HuH-7 (cell line): ENCODE data around the gene GASK1A.

Source experiments
- DNase-seq: peaks from one replicate; pipeline ENCODE4 v3.0.0; 2011; ENCODE audit warnings: low spot score

The GASK1A gene

DNA sequence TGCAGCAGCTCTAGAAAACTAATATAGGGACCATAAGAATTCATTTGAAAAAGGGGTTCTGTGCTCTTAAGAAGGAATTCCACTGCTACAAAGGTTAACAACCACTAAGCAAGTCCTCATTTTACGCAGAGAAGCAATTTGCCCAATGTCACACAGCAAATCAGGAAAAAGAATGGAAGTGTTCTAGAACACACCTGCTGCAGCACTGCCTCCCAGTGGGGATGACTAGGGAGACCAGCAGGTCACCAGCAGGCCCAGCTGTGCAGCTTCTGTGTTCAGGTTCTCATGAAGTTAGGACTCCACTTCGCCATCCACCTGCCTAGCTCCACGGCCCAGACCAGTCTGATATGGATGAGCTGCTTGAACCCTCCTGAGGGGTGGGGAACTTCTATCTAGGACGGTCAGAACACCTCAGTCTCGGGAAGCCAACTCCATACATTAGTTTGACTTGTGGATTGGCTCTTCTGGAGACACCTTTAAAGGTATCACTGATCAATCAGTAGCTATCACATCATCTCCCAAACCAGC, 108.2 kb downstream of the GASK1A start:
- DNase-seq = peak; percentile 39

- no peak for DNase-seq
Observed at GRCh38 chr3:43089081-43089480, 110.0 kb downstream of the GASK1A start.

- no peak for DNase-seq
Observed at GRCh38 chr3:43090238-43090637, 111.1 kb downstream of the GASK1A start.

DNA sequence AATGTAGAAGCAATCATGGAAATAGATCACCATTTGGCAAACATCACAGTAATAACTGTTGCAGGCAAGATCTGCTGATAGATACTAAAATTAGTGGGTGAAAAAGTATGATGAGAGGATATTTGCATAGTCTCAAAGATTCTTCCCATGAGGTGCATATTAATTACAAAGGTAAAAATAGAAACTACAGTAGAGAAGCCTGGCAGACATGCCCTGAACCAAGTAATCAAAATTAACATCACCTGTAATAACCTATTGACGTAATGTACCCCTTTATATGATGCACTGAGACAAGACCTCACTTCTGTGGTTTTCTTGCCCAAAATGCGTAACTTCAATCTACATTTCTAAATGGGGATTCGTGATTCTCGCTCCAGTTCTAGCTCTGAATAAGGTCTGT, 112.4 kb downstream of the GASK1A start:
- no peak for DNase-seq

GRCh38 chr3:43093006-43093405, 113.9 kb downstream of the GASK1A start:
- no peak for DNase-seq

- DNase-seq = no peak
Observed at GRCh38 chr3:43093974-43094373, 114.9 kb downstream of the GASK1A start.

GRCh38 chr3:43094381-43094780, 115.3 kb downstream of the GASK1A start:
- DNase-seq = no peak

DNA sequence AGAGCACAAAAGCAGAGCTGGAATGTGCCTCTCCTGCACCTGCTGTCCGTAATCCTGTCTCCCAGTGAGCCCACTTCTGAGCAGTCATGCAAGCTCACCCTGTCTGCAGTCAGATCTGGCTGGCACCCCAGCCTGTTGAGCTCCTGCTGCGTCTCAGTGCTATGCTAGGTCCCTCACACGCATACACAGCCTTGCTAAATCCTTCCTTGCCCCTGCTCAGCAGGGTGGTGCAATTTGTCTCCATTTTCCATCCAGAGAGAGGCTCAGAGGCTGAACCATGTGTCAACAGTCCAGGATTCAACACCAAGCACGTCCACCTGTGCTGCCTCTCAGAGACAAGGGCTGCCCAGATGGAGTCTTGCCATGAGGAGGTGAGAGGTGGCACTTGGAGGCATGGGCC, 115.7 kb downstream of the GASK1A start:
- no peak for DNase-seq

DNA sequence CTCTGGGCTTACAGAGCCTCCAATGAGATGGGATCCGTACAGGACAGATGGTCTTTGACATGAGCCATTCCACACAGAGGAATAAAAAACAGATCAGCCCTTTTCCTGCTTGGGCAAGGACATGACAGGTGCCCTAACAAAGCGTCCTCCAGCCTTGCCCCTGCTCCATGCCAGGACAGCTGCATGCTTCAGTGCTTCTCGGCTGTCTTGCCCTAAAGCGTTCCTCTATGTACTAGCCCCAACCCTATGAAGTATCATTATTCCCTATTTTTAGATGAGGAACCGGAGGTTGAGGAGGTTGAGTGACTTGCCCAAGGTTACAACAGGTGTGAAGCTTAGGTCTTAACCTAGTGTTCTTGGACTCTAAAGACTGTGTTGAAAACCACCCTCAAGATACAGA, 116.3 kb downstream of the GASK1A start:
- DNase-seq = no peak

DNA sequence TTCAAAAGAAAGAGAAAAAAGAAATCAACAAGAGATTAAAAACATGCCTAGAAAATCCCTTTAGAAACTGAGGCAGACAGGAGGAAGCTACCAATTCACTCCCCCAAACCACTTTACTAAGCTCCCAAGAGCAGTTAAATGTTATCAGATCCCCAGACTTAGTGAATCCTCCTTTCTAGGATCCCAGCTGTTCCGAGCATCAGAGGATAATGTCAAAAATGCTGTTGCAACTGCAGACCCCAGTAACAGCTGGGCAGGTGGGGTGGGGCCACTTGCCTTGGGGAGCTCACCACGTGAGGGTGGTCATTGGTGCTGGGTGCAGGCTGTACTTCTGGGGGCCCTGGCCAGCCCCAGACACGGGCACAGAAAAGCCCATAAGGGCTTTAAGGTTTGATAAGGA, 117.7 kb downstream of the GASK1A start:
- no peak for DNase-seq

GRCh38 chr3:43097400-43098080, 118.4 kb downstream of the GASK1A start:
- no peak for DNase-seq

GRCh38 chr3:43098761-43099160, 119.7 kb downstream of the GASK1A start:
- DNase-seq = no peak

- no peak for DNase-seq
Observed at GRCh38 chr3:43102773-43103480, 123.8 kb downstream of the GASK1A start.

GRCh38 chr3:43104039-43104438, 124.9 kb downstream of the GASK1A start:
- DNase-seq = no peak

DNA sequence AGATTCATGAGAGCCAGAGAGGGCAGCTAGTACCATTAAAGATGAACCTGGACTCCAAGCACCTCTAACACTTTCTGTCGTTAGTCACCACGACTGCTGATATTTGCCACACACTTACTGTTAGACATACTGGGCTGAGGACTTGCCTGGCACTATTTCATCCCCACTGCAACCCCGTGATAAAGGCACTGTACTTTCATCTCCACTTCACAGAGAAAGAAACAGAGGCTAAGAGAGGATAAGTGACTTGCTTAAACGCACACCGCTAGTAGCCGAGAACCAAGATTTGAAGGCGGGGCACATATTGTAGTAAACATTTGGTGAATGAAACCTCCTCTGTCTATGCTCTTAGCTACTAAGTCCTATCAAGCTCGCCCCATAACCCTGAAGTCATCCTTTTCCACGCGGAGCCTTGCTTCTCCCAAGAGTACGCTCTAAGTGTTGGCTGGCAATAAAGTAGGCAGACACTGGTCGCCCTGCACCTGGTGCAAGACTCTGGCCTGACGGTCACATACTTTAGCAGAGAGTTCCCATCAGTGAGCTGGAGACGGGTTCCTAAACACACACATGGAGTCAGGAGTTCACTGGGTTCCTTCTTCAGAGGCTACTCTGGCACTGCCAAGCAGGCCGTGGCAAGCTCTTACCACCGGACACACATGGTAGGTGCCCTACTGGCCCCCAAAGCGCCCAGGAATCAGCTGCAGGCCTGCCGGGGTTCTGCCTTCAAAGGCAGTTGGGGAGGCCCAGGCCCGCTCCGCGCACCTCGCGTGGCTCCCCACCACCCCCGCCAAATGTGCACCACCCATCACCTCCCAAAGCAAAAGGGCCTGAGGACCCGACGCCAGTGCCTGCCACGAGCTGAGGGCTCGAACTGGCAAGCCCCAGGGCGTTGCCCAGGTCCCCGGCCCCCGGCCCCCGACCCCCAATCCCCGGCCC, 125.8 kb downstream of the GASK1A start:
- DNase-seq = peak; percentile 24

GRCh38 chr3:43105596-43106292, 126.6 kb downstream of the GASK1A start, which contains the start of gene POMGNT2:
TSS of gene POMGNT2 (minus strand) at chr3:43106079. CDS start at chr3:43081431, 24,648 bp downstream.
- peak; percentile 98 for DNase-seq

GRCh38 chr3:43106293-43106628, 127.2 kb downstream of the GASK1A start:
- peak; percentile 63 for DNase-seq
